ENCODE results near the gene ARMC9.
"Not testable (repeated sequence)": the region's sequence is repeated elsewhere in the genome, so short reads cannot be mapped to it uniquely, and the experiment has no call there.

ARMC9 gene

GRCh38 chr2:231407686-231408085, 209.3 kb downstream of the ARMC9 start:
- not testable (repeated sequence) for H3K36me3 ChIP-seq, H3K4me3 ChIP-seq, H3K9ac ChIP-seq, H4K20me1 ChIP-seq, H3K27ac ChIP-seq
- Histone ChIP-seq H3K4me1 (peaks cover 42% of the 10 kb centered on the region), H3K4me2 (0 out of 2 replicates have a peak overlapping the region, but pooled peaks have one; percentile 67), H3K27me3 (peaks cover 21% of the 10 kb centered on the region), H3K9me3 (peaks cover 32% of the 10 kb centered on the region)

- not testable (repeated sequence) for H3K36me3 ChIP-seq, H3K9ac ChIP-seq, H3K4me2 ChIP-seq, H3K4me3 ChIP-seq, H4K20me1 ChIP-seq, H3K27ac ChIP-seq
- peaks cover 21% of the 10 kb centered on the region for H3K27me3 ChIP-seq
- peaks cover 42% of the 10 kb centered on the region for H3K4me1 ChIP-seq
- peaks cover 32% of the 10 kb centered on the region for H3K9me3 ChIP-seq
These were observed 209.9 kb downstream of the ARMC9 start for GRCh38 chr2:231408304-231408703.

GRCh38 chr2:231409776-231410175, 211.3 kb downstream of the ARMC9 start:
- no peak overlapping the region for H3K9ac ChIP-seq
- H3K4me1 ChIP-seq = peaks cover 33% of the 10 kb centered on the region
- H4K20me1 ChIP-seq = no peaks in the 10 kb centered on the region
- H3K27me3 ChIP-seq = peaks cover 21% of the 10 kb centered on the region
- H3K4me2 ChIP-seq = peak overlapping the region; percentile 9; the same call in 1 of the 2 replicates
- no peak for TF ChIP-seq Cebpa-rat (IDR thresholded peaks at IDR 0.05)
- H3K4me3 ChIP-seq = no peak overlapping the region
- H3K27ac ChIP-seq = no peak overlapping the region
- H3K9me3 ChIP-seq = peaks cover 32% of the 10 kb centered on the region
- no peaks in the 10 kb centered on the region for H3K36me3 ChIP-seq

- H3K4me1 ChIP-seq = peaks cover 36% of the 10 kb centered on the region
- H3K9me3 ChIP-seq = peaks cover 32% of the 10 kb centered on the region
- no peak overlapping the region for H3K4me2 ChIP-seq
- H3K36me3 ChIP-seq = no peaks in the 10 kb centered on the region
- no peak overlapping the region for H3K27ac ChIP-seq
- H3K27me3 ChIP-seq = peaks cover 21% of the 10 kb centered on the region
- H4K20me1 ChIP-seq = no peaks in the 10 kb centered on the region
- TF ChIP-seq Cebpa-rat (IDR thresholded peaks at IDR 0.05) = no peak
- no peak overlapping the region for H3K4me3 ChIP-seq
- no peak overlapping the region for H3K9ac ChIP-seq
These were observed 212.0 kb downstream of the ARMC9 start for GRCh38 chr2:231410293-231411004.

GRCh38 chr2:231411237-231411636, 212.8 kb downstream of the ARMC9 start:
- no peaks in the 10 kb centered on the region for H4K20me1 ChIP-seq
- H3K36me3 ChIP-seq = no peaks in the 10 kb centered on the region
- no peak overlapping the region for H3K4me2 ChIP-seq
- no peak for TF ChIP-seq Cebpa-rat (IDR thresholded peaks at IDR 0.05)
- H3K27ac ChIP-seq = no peak overlapping the region
- H3K4me1 ChIP-seq = peaks cover 28% of the 10 kb centered on the region
- H3K27me3 ChIP-seq = peaks cover 21% of the 10 kb centered on the region
- no peak overlapping the region for H3K9ac ChIP-seq
- H3K4me3 ChIP-seq = no peak overlapping the region
- H3K9me3 ChIP-seq = peaks cover 32% of the 10 kb centered on the region

- H3K36me3 ChIP-seq = no peaks in the 10 kb centered on the region
- H3K9ac ChIP-seq = peak overlapping the region; percentile 42
- H3K4me3 ChIP-seq = peak overlapping the region; percentile 69
- peaks cover 21% of the 10 kb centered on the region for H3K27me3 ChIP-seq
- peaks cover 32% of the 10 kb centered on the region for H3K9me3 ChIP-seq
- peaks cover 20% of the 10 kb centered on the region for H3K4me1 ChIP-seq
- TF ChIP-seq Cebpa-rat (IDR thresholded peaks at IDR 0.05) = no peak
- H3K27ac ChIP-seq = no peak overlapping the region
- no peaks in the 10 kb centered on the region for H4K20me1 ChIP-seq
- peak overlapping the region; percentile 98 for H3K4me2 ChIP-seq
These were observed 213.6 kb downstream of the ARMC9 start for GRCh38 chr2:231411831-231412617.

GRCh38 chr2:231412618-231412963, 214.2 kb downstream of the ARMC9 start:
- no peaks in the 10 kb centered on the region for H3K36me3 ChIP-seq
- peak overlapping the region; percentile 69; the same call in 1 of the 2 replicates for H3K4me3 ChIP-seq
- H3K4me2 ChIP-seq = peak overlapping the region; percentile 98

GRCh38 chr2:231413456-231413855, 215.0 kb downstream of the ARMC9 start:
- Histone ChIP-seq H3K27ac (no peak overlapping the region), H3K4me3 (no peak overlapping the region), H3K4me1 (peaks cover 17% of the 10 kb centered on the region), H3K9me3 (peaks cover 22% of the 10 kb centered on the region), H4K20me1 (no peaks in the 10 kb centered on the region), H3K9ac (no peak overlapping the region), H3K4me2 (no peak overlapping the region), H3K36me3 (no peaks in the 10 kb centered on the region), H3K27me3 (peaks cover 21% of the 10 kb centered on the region)
- no peak for TF ChIP-seq Cebpa-rat (IDR thresholded peaks at IDR 0.05)

More at GRCh38 chr2:231412618-231412963, 214.2 kb downstream of the ARMC9 start:
- Histone ChIP-seq H3K9me3 (peaks cover 30% of the 10 kb centered on the region), H3K9ac (no peak overlapping the region), H3K27me3 (peaks cover 21% of the 10 kb centered on the region), H3K27ac (no peak overlapping the region), H3K4me1 (peaks cover 17% of the 10 kb centered on the region), H4K20me1 (no peaks in the 10 kb centered on the region)
- TF ChIP-seq Cebpa-rat (IDR thresholded peaks at IDR 0.05) = no peak

- Histone ChIP-seq H3K27ac (no peak overlapping the region), H3K9ac (no peak overlapping the region), H3K36me3 (no peaks in the 10 kb centered on the region), H3K9me3 (peaks cover 16% of the 10 kb centered on the region), H3K4me2 (no peak overlapping the region), H3K27me3 (peaks cover 21% of the 10 kb centered on the region), H3K4me1 (peaks cover 17% of the 10 kb centered on the region), H4K20me1 (no peaks in the 10 kb centered on the region), H3K4me3 (no peak overlapping the region)
- TF ChIP-seq Cebpa-rat (IDR thresholded peaks at IDR 0.05) = no peak
These were observed 215.6 kb downstream of the ARMC9 start for GRCh38 chr2:231413921-231414476.

- Histone ChIP-seq H3K4me2 (no peak overlapping the region), H4K20me1 (no peaks in the 10 kb centered on the region), H3K4me3 (no peak overlapping the region), H3K27me3 (peaks cover 21% of the 10 kb centered on the region), H3K9ac (no peak overlapping the region), H3K9me3 (peaks cover 8% of the 10 kb centered on the region), H3K27ac (no peak overlapping the region), H3K36me3 (no peaks in the 10 kb centered on the region), H3K4me1 (peaks cover 10% of the 10 kb centered on the region; the same call in 1 of the 2 replicates)
- no peak for TF ChIP-seq Cebpa-rat (IDR thresholded peaks at IDR 0.05)
These were observed 216.6 kb downstream of the ARMC9 start for GRCh38 chr2:231415029-231415428.

Data from BLaER1 (cell line).